Activated naive CD4-positive, alpha-beta T cell treated with Interleukin-2 at 50 U/mL for 16 hours (primary cell): ENCODE measurements around the gene LIME1.
A peak's percentile ranks its signal among the peaks of the same experiment; 100 is the strongest.

Source experiments
- DNase-seq: peaks from one replicate; pipeline ENCODE4 v3.0.0-alpha.2; 2020

LIME1 gene

DNA sequence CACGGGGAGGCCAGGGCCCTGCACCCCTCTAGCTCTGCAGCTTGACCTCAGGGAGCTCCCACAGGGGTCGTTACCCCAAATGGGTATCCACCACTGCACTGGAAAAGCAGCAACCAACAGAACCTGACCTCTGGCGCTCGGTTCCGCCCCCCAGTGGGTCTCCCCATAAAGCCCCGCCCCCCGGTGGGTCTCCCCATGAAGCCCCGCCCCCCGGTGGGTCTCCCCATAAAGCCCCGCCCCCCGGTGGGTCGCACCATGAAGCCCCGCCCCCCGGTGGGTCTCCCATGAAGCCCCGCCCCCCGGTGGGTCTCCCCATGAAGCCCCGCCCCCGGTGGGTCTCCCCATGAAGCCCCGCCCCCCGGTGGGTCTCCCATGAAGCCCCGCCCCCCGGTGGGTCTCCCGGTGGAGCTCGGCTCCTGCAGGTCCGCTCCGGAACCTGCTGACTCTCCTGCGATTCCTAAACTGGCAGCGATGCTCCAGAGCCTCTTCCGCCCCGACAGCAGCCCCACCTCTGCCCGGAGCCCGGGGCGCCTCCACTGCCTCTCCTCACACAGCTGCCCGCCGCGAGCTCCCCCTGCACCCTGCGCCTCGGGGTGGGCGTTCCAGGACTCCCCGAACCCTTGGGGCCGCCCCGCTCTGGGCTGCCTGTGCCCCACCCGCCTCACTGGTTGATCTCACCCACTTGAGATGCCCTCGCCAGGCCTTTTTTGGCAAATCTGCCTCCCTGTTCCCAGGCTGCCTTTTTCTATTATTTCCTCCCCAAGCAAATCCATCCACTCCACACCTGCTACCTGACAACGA is 15.2 kb downstream of the LIME1 start:
- DNase-seq: peak; percentile 28

DNA sequence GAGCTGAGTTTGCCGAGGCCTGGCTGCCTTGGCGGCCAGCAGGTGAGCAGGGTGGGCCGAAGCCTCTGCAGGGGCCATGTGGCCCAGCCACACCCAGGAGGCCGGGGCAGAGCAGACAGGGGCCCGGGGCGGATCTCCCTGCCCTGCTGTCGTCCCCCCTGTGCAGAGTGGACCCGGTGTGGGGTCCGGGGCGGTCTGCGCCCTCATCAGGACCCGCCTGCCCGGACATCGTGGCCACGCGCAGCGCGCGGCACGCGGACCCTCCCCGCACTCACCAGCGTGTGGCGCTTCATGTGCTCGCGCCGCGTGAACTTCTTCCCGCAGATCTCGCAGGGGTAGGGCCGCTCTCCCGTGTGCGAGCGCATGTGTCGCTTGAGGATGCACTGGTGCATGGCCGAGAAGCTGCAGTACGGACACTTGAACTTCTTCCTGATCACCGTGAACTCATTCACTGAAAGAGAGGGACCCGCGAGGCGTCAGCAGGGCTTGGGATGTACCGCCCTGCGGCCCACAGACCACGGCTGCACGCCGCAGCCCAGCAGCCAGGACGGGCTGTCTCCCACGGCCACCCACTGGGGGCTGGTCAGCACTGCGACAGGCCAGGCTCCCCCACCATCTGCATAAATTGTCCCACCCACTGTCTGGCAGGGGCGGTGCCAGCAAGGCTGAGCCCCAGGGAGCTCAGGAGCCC is 16.1 kb downstream of the LIME1 start:
- DNase-seq: no peak

- no peak for DNase-seq
These were observed 16.9 kb downstream of the LIME1 start for GRCh38 chr20:63753381-63753780.

DNA sequence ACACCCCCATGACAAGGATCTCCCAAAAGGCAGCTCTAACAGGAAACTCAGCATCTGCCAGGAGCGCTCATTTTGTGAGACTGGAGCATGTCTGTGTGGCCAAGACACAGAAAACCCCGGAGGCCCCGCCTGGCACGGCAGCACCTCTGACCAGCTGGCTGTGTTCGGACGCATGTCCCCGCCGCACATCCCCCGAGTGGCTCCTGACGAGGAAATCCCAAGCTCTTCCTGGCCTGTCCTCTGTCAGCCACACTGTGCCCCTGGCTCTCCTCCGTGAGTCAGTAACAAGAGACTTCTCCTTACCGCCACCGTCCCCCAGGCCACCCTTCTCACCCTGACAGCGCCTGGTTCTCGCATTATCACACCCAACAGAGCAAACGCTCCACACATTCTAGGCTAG is 17.5 kb downstream of the LIME1 start:
- DNase-seq: no peak

GRCh38 chr20:63755933-63756647 is 19.6 kb downstream of the LIME1 start:
- DNase-seq: no peak

DNA sequence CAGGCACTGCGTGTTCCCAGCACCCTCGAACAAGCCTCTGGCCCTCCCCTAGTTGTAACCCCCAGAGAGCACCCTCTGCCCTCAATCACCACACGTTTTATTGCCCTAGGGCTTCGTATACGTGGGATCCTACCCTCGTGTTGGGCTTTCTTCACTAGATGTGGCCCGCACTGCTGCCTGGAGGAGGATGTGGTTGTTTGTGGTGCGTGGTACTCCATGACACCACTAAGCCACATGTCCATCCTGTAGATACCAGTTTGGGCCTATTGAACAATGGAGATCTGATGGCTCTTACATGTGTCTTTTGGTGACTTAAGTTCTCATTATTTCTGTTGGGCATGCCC is 20.2 kb downstream of the LIME1 start:
- DNase-seq: no peak

GRCh38 chr20:63758152-63758551 is 21.7 kb downstream of the LIME1 start:
- no peak for DNase-seq

DNA sequence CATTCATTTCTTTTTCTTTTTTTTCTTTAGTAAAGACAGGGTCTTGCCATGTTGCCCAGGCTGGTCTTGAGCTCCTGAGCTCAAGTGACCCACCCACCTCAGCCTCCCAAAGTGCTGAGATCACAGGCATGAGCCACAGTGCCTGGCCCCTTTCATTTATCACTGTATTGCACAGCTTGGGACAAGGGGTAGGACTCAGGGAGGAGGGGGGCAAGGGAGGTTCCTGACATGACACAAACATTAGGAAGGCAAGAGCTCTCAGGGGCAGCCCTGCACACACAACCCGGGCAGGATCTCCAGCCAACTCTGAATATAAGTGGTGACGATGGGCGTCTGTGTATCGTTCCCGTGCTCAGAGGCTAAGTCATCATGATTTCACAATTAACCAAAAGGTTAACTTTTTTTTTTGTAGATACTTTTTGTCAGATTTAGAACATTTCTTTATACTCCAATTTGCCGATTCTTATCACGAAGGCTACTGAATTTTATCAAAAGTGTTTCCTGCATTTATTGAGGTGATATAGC is 23.0 kb downstream of the LIME1 start:
- no peak for DNase-seq

GRCh38 chr20:63765082-63765873 is 28.8 kb downstream of the LIME1 start:
- no peak for DNase-seq

DNA sequence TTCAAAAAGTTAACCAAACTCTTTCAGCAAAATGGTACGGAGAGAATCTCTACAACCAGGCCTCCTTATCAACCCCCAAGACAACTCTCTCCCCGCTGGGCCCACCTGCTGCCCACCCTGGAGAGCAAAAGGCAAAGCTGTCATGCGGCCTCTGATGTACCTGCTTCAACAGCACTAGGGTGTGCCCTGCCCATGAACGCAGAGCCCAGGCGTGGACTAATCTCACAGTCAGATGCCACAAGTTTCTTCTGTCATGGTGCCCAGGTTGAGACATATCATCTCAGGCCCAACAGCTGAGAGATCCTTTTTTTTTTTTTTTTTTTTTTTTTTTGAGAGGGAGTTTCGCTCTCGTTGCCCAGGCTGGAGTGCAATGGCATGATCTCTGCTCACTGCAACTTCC is 29.4 kb downstream of the LIME1 start:
- DNase-seq: no peak

DNA sequence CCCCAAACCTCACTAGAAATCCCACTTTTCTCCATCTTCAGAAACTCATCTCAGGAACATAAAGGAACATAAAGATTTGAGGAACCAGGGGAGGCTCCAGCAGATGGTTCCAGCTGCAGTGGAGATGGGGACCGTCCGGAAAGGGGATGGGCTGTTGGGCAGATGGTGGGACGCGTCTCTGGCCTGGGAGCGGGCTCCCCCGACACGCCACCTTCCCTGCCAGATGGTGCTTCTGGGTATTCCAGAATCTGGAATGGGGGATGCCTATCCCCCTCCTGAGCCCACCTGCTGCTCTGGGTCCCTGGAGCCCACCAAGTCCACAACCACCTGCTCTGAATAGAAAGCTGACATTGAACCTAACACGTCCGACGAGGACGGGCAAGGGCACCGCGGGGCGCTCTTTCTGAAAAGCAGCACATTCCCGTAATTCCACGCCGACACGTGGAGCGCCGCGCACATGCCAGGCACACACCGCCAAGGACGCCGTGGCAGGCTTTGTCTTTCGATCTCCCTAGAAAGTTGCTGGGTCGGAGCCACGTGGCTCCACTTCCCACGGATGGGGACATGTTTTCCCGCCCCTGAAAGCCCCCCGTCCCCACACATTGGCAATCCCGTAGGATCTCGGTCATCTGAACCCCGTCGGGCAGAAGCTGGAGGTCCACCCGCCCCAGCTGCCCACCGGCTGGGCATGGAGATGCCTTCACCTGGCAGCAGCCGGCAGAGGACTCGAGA is 30.4 kb downstream of the LIME1 start:
- DNase-seq: no peak

DNA sequence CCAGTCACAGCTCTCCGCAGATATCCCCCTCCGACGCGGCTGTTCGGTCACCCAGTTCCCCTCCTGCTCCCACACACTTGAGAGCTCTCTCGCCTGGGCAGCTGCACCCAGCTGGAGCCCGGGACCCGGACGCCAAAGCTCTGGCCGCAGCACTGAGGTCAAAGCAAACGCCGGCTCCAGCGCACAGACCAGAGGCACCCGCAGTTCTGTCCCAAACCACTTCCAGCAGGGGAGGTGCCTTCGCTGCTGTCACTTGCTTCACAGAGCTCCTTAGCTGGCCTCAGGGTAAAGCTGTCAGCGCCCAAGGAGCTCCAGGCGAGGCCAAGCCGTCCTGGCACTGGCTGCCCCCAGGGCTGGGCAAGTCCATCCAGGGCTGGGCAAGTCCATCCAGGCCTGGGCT is 31.0 kb downstream of the LIME1 start:
- no peak for DNase-seq

- no peak for DNase-seq
These were observed 31.4 kb downstream of the LIME1 start for GRCh38 chr20:63767886-63768285.

DNA sequence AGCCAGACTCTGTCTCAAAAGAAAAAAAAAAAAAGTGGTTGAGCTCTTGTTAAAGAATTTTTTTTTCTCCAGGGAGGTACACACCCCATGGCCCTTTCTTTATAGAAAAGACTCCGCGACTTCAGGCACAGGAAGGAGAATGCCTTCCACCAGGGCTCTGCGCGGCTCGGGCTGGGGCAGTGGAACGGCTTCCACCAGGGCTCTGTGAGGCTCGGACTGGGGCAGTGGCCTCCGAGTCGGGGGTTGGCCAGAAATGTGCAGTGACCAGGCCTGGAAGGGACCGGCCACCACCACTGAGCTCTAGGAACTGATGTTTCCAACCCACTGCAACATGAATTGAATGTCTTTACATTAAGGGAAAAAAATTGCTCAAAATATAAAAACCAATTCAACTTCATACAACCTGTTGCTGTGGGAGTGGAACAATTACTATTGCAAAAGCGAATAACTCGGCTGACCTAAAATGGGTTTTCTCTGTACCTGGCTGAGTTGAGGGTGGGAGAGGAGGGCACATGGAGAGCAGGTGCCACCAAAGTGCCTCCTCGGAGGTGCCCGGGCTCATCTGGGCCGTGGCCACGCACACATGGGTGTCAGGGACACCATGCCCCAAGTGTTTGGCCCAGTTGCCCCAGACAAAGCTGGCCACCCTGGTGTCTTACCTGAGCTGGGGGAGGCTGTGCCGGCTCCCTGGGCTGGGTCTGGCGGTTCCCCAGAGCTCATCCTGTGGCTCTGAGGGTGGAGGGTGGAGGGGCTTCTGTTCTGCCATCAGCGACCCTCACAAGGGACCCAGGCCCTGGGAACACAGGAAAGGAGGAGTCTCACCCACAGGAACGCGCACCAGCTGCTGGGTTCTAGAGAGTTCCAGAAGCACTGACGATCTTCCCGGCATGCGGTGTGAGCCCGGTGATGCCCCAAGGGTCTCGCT is 32.4 kb downstream of the LIME1 start:
- DNase-seq: no peak

GRCh38 chr20:63769891-63770474 is 33.5 kb downstream of the LIME1 start:
- DNase-seq: no peak

DNA sequence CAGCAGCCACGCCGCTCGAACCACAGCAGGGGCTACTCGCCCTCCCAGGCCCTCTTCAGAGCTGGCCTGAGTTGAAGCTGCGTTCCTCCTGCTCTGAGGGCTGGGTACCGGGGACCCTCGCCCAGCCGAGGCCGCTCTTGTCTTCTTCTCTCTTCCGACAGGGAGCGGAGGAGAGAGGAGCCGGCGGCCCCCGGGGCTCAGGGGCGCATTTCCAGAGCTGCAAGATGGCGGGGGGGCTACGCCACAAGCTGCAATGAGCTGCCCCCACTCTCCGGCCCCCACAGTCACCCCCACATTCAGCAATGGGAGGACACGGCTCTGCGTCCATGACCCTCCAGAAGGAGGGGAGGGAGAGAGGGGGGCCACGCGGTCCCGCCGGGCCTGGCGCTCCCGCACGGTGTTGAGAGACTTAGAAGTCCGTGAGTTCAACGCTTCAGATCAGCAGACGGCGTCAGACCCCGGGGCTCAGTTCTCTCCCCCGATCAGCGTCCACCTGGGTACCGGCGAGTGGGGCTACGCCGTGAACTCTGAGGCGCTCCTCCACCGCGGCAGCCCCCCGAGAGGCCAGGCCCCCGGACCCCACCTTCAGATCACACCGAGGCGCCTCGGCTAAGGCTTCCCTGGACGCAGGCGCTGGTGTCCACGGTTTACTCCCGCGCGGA is 34.7 kb downstream of the LIME1 start:
- DNase-seq: no peak

GRCh38 chr20:63772781-63773518 is 36.5 kb downstream of the LIME1 start:
- DNase-seq: no peak

DNA sequence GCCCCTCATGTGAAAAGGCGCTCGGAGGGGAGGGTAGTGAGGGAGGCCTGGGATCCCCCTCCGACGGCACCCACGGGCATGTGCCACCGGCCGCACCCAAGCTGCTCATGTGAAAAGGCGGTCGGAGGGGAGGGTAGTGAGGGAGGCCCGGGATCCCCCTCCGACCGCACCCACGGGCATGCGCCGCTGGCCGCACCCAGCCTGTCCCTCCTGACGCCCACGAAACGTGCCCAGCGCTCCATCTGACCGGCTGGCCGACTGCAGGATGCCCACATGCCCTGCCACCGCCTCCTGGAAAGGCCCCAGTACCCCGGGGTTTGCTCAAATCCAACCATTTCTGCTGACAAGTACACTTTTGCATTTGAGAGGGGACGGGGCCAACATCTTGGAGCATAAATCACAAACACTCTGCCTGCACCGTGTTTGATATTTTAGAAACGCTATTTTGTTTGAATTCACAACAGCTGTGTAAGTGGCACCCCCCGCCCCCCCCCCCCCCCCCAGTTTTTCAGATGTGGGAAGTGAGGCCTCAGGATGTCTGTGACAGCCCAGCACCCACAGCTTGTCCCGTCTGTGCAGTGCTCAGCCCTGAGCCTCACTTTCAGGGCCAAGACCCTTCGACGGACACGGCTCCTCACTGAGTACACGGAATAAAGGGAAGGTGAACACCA is 37.2 kb downstream of the LIME1 start:
- DNase-seq: no peak

DNA sequence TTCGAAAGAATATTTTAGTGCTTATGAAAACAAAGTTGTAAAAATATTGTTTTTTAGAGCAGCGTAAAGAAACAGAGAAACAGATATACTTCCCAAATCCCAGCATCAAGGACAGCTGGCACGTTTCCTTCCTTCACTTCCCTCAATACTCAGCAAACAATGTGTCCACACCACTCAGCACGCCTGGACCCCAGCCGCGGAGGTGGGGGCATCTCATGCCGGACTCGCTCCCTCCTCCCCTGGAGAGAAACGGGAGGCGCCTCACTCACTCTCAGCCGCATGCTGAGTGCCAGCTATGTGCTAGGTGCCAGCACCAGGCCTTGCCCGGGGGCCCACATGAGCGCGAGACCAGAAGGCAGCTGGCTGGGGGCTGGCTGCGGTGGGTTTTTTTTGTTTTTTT is 37.8 kb downstream of the LIME1 start:
- DNase-seq: no peak
